T47D (cell line): ENCODE results near the gene NT5DC1.

ENCODE experiments used
- DNase-seq, 2 experiments: peaks; one replicate each; pipeline versions ENCODE4 v3.0.0 to v3.0.0-alpha.2; 2011 to 2012; ENCODE audit warnings: low read depth in 1 of 2, low spot score in 1 of 2
- JUND ChIP-seq: IDR thresholded peaks from 2 replicates; pipeline ENCODE4 v1.6.1; 2012; ENCODE audit warnings: low read depth
- in situ Hi-C: cut with HindIII; loops from 2 replicates; pipeline ENCODE4 v1.10.0; 2016; ENCODE audit warnings: low sequenced_read_pairs, low pct_unique_long_range_greater_than_20kb

NT5DC1 gene

DNA sequence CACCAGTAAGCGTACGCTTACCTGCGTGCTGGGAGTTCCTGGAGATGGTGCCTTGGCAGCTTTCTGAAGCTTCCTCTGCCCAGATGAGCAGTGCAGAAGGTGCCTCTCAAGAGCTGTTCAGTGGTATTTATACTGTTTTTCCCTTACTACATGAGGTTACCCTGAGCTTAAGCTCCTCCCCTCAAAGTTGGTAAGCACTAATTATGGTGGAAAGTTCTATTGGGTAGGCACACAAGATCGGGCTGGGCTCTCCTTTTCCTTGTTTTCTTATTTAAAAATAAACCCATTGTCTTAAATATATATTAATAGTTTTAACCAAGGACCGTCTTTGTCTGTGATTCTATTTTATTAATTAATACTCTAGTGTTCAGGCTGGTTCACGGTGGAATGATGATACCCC is 25.4 kb downstream of the NT5DC1 start, which contains the start of gene COL10A1:
Gene COL10A1 (minus strand): TSS at position 101 of the 400 bp plus-strand sequence. CDS start 640 bp downstream, outside the sequence.
- no peak for DNase-seq
- TF ChIP-seq JUND, result no peak
- in situ Hi-C loops, result no loop called here

DNA sequence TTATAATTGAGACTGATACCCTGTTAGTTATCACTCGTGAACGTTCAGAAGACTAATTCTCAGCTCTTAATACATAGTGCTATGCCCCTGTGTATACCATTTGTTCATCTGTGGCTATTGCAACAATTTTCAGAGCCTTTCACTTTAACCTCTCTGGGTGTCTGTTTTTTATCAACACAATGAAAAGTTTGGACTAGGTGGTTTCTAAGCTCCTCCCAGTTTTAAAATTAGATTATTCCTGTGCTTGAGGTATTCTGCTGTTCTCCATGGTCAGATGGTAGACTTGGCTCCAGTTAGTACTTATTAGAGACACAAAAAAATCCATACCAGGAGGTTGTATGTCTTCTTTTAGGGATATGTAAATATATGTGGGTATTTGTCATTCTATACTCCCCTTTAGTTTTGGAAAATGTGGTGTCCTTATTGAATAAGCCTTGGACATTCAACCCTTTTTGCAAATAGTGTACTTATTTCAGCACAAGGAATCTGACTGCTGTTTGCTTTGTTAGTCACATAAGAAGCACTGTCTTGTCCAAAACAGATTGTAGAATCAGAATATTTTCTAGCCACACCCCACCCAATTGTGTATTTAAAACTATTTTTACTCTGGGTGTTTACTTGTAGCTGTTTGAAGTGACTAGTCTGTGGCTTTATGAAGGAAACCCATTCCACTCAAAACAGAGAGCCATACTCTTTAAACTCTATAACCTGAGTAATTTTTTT is 27.3 kb downstream of the NT5DC1 start:
- in situ Hi-C loops, result no loop called here

DNA sequence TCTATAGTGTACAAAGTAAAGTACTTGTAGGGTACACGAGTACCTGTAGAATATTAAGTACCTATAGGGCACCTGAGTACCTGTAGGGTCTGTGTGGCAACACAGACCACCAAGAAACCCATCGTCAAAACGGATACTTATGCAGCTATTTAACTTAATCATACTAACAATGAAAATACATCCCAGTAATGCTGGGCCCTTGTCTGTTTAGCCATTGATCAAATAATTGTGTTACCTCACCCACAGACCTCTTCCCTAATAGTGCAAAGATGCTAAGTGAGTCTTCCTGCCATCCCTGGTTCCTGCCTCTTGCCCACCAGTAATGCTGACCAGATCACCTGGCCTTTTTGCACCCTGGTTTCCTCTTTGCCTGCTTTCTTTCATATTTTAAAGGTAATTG is 32.8 kb downstream of the NT5DC1 start:
- no peak for DNase-seq
- in situ Hi-C loops, result no loop called here
- TF ChIP-seq JUND, result no peak

More for the DNA sequence above, 27.3 kb downstream of the NT5DC1 start:
- TF ChIP-seq JUND, result no peak
- no peak for DNase-seq

DNA sequence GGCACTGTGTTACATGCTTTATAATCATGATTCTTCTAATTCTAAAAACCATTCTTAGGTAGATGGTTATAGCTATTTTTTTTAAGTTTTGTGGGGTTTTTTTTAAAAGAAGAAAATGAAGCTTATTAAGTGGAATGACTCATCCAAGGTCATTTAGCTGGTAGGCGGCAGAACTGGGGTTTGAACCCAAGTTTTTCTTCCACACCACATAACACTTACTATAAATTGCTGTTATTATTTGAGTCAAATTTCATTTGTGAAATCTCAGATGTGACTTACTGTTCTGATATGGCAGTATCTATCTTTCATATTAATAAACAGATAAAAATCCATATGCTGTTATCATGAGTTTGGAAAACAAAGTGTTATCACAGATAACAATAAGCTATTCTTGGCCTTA is 35.7 kb downstream of the NT5DC1 start:
- no peak for DNase-seq
- TF ChIP-seq JUND, result no peak
- in situ Hi-C loops, result no loop called here

DNA sequence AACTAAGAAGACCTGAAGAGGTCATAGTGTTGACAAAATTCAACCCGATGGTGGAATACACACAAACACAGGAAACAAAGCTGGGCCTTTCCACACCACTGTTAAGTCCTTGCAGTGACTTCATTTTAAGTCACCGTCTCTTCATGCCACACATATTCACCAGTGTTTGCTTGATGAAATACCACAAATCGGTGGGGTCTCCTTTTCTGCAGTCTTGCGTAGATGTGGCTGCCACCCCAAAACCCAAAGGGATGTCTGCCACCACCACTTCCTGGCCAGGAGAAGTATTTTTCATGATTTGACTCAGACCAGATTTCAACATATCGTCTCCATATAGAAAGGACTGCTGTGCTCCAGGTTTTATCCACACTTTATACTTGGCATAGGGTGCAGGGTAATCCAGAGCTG is 36.3 kb downstream of the NT5DC1 start:
- TF ChIP-seq JUND, result no peak
- DNase-seq, result no peak
- in situ Hi-C loops, result no loop called here

DNA sequence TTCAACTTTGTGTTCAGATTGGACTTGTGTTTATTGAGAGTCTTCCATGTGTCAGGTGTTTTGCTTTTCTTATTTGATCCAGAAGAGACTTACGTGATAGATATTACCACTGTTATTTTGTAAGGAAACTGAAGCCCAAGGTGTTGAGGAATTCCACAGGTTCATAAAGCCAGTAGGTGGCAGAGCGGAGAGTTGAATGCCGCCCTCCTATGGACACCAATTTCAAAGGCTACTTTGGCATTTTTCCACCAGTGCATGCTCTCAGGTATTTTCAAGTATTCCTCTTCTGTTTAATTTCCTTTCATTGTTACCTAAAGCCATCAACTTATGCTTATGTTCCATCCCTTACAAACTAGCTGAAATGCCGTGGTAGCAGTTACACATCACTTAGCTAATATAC is 39.3 kb downstream of the NT5DC1 start:
- in situ Hi-C loops, result no loop called here
- DNase-seq, result peak in 1 of 2 experiments; percentile 38

DNA sequence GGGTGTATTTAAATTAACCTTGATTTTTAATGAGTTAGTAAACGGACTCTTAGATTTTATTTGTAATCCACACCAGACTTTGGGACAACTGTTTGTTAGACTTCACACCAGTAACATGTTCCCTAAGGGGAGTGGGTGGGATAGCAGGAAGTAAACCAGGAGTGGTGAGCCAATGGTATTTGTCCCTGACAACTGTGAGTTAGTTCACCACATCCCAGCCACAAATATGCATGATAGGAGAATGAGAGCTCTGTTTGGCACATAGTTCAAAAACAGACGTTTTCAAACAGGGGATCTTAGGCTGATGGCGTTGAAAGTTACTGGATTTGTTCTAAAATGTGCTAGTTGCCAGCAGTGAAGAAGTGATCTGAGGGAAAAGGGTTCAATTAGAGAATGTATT is 44.0 kb downstream of the NT5DC1 start:
- TF ChIP-seq JUND, result no peak
- in situ Hi-C loops, result no loop called here
- no peak for DNase-seq

More for the DNA sequence above, 39.3 kb downstream of the NT5DC1 start:
- TF ChIP-seq JUND, result no peak

DNA sequence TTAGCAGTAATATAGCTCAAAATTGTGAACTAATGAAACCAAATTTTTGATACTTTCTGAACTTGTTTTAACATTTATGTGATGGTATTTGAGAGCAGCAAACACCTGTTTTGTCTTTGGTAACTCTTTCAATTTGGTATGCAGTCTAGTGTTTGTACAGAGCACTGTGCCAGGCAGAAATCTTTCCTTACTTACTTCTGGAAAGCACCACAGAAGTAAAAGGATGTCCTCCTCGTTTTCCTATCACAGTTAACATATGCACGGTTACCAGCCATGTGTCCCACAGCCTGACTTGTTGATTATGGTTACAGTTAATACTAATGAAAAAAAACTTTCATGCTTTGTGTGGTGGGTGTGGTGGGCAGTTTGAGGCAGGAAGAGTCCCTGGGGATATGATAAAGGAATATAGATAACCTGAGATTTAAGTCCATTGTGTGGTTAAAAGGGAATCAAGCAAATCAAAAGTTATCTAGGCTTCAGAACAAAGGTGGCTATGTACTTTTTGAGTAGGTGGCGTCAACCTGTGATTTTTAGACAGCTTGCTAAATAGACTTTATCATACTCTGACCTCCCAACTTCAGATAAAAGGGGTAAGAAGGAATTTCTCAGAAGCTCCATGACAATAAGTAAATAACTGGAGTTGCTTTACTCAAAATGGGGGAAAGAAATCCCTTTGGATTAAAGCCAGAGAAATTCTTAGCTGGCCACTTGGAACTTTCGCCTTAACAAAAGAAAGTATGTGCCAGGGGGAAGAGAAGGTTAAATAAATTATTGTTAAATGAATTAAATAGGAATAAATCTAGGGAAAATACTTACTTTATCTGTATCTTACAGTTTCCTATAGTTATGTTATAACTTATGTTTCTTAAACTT is 45.4 kb downstream of the NT5DC1 start:
- in situ Hi-C loops, result no loop called here
- TF ChIP-seq JUND, result no peak
- DNase-seq, result no peak

DNA sequence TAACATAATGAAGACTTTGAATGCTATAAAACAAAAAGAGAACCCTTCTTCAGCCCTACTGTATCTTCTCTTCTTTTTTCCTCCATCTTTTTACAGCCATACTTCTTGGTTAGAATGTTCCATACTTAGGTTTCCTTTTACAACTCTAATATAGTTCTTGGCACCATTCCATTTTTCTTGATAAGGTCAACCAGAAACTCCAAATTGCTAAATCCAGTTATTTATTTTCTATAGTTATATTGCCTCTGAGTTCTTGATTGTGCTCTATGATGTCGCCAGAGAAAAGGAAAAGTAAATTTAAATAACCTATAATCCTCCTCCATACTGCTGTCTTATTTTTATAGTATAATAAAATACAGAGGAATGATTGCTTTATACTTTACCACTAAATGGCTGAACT is 52.0 kb downstream of the NT5DC1 start:
- in situ Hi-C loops, result no loop called here
- no peak for TF ChIP-seq JUND
- DNase-seq, result no peak

DNA sequence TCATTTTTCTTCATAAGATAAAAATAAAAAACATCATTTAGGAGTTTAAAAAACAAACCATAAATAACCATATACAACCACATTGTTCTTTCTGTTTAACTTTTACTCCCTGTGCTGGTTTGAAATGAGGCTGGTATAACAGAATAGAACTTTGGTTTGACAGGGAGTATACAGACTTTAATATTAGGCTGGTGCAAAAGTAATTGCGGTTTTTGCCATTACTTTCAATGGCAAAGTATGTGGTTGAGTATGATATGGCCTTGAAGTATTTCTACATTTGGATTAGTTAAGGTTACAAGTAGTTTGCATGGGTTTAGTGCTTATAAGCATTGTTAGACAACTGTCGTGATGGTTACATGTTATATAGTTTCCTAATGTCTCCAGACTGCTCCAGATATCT is 54.2 kb downstream of the NT5DC1 start:
- in situ Hi-C loops, result no loop called here
- TF ChIP-seq JUND, result no peak
- no peak for DNase-seq

DNA sequence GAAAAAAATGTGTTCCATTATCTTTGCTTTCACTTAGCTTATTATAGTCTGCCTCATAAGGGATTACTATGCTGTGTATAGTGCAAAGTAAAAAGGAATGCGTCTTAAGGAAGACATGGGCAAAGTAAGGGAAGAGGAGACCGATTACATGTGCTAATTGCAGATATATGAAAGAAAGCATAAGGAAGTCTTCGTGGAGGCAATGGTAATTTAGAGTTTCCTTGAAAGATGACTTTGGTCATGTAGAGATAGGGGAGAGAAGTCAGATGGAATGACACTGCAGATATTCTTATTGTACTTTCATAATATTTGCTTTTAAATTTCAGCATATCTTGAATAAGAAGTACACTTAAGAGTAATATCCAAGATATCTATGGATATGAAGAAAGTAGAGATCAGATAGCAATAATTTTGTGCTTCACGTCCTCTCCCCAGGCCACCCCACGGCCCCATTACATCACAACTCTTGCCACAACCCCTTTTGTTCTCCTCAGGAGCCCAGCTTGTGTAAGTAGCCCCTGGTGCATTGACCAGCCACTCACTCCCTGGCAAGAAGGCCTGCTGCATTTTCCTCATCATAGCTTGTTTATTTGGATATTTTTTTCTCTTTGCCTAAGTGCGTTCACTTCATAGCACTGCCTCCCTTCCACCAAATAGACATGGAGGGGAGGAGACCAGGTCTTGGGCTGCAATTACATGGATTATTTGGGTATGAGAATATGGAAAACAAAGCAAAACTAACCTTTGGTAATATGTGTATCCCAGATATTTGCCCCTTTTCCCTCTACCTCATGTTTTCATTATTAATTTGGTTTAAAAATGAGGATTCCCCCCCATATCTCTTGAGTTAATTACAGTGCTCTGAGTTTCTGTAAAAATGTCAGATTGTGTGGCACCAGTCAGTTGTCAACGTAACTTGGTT is 56.0 kb downstream of the NT5DC1 start:
- in situ Hi-C loops, result no loop called here
- DNase-seq, result no peak
- TF ChIP-seq JUND, result no peak

DNA sequence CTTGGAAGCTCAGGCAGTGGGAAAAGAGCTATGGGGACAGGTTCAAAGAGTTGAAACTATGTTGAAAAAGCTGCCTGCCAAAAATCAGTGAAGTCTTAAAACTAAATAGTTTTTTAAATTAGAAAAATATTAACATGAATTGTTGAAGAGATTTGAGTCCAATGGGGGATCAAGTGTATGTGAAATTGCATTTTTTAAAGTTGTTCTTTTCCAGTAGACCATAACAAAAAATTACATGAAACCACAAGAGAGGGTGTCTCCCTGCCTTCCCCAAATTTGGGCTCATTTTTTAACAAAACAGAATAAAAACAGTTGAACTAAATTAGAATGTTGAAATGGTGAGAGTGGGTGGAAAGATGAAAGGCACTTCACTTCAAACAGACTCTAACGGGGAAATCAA is 56.7 kb downstream of the NT5DC1 start:
- TF ChIP-seq JUND, result no peak
- in situ Hi-C loops, result no loop called here
- DNase-seq, result no peak

DNA sequence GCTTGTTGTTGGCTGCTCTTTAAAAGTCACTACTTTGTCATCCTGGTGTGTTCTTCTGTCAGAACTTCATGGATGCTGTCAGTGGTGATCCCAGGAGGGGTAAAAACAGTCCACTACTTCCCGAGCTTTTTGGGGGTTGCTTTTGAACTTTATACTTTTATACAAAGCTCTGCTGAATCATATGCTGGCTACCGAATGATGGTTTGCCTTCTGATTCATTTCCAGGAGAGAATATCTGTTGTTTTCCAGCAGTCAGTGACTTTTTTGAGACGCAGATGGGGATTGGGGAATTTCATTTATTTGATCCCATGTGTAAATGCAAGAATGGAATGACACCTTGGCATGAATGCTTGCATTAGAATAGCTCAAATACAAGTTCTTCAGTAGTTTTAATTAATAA is 58.0 kb downstream of the NT5DC1 start:
- TF ChIP-seq JUND, result no peak
- DNase-seq, result no peak
- in situ Hi-C loops, result no loop called here
